ENCODE results near the gene MRPS31. TPM values are rescaled to one million over a fixed set of nuclear protein-coding genes. Genes with fewer than 3 reads are reported as not detected.
"Not testable (repeated sequence)": the region's sequence is repeated elsewhere in the genome, so short reads cannot be mapped to it uniquely, and the experiment has no call there.

MRPS31 gene
- total RNA-seq, 1 experiment from 2014 or later: 37.0 TPM

DNA sequence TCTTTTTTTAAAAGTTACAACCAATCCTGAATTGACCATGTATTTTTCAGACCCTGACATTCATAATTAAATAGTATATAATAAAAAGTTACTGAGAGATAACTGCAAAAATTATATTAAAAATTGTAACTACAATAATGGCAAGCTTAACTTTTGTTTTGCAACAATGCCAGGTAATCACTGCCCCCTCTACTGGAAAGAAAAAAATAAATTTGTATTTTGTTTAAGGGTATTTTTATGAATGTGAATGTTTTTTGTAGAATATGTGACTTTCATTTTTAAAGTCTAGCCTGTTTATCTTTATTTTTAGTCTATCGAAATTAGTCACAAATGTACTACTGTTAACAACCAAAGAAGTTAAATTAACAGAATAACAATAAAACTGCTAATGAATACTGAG is 21.7 kb downstream of the MRPS31 start:
- TF ChIP-seq, protein P1, sequence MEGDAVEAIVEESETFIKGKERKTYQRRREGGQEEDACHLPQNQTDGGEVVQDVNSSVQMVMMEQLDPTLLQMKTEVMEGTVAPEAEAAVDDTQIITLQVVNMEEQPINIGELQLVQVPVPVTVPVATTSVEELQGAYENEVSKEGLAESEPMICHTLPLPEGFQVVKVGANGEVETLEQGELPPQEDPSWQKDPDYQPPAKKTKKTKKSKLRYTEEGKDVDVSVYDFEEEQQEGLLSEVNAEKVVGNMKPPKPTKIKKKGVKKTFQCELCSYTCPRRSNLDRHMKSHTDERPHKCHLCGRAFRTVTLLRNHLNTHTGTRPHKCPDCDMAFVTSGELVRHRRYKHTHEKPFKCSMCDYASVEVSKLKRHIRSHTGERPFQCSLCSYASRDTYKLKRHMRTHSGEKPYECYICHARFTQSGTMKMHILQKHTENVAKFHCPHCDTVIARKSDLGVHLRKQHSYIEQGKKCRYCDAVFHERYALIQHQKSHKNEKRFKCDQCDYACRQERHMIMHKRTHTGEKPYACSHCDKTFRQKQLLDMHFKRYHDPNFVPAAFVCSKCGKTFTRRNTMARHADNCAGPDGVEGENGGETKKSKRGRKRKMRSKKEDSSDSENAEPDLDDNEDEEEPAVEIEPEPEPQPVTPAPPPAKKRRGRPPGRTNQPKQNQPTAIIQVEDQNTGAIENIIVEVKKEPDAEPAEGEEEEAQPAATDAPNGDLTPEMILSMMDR (IDR thresholded peaks at IDR 0.05; ENCODE audit: insufficient read depth in 1 of 2, low read depth in 1 of 2, low read length in 1 of 2, severe bottlenecking in 1 of 2, unreplicated experiment in 1 of 2): peak in 1 of 2 experiments; percentile 23
- H3K4me3 ChIP-seq (ENCODE audit: low read depth, low read length): no peak overlapping the region
- Mint-ChIP-seq H3K36me3 (ENCODE audit: insufficient read depth, unreplicated experiment) (peaks cover 6% of the 10 kb centered on the region), H3K4me1 (ENCODE audit: low read depth, unreplicated experiment) (no peaks in the 10 kb centered on the region), H3K27ac (ENCODE audit: unreplicated experiment) (no peak overlapping the region), H3K4me3 (ENCODE audit: unreplicated experiment) (no peak overlapping the region), H3K27me3 (ENCODE audit: insufficient read depth, unreplicated experiment) (no peaks in the 10 kb centered on the region), H3K9me3 (ENCODE audit: unreplicated experiment) (no peaks in the 10 kb centered on the region)
- POLR2A ChIA-PET: no interaction called here
- no peak for DNase-seq
- BruUV-seq (replicated peaks): no TSS peak
- no peaks in the 10 kb centered on the region for H3K9me3 ChIP-seq
- H3K4me1 ChIP-seq: no peaks in the 10 kb centered on the region
- CTCF ChIA-PET: no interaction called here
- no peaks in the 10 kb centered on the region for H3K36me3 ChIP-seq (ENCODE audit: control insufficient read depth, insufficient read depth, low read length)
- intact Hi-C loops (cut with micrococcal nuclease; ENCODE audit: unreplicated experiment): no loop called here
- no peaks in the 10 kb centered on the region for H3K27me3 ChIP-seq (replicated peaks; ENCODE audit: control insufficient read depth, insufficient read depth, low read length)

DNA sequence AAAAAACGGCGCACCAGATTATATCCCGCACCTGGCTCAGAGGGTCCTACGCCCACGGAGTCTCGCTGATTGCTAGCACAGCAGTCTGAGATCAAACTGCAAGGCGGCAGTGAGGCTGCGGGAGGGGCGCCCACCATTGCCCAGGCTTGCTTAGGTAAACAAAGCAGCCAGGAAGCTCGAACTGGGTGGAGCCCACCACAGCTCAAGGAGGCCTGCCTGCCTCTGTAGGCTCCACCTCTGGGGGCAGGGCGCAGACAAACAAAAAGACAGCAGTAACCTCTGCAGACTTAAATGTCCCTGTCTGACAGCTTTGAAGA is 35.8 kb downstream of the MRPS31 start:
- CTCF ChIA-PET; BruUV-seq (replicated peaks): not testable (repeated sequence)

DNA sequence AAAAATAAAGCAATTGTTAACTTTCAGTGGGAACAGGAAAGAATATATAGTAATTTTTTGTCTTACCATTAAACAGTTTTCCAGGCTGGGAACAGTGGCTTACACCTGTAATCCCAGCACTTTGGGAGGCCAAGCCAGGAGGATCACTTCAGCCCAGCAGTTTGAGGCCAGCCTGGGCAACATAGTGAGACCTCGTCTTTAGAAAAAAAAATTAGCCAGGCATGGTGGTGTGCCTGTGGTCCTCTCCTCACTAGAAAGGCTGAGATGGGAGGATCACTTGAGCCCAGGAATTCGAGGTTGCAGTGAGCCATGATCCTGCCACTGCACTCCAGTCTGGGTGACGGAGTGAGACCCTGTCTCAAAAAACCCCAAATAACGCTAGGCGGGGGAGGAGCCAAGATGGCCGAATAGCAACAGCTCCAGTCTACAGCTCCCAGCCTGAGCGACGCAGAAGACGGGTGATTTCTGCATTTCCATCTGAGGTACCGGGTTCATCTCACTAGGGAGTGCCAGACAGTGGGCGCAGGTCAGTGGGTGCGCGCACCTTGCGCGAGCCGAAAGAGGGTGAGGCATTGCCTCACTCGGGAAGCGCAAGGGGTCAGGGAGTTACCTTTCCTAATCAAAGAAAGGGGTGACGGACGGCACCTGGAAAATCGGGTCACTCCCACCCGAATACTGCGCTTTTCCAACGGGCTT is 36.3 kb downstream of the MRPS31 start:
- BruUV-seq (replicated peaks); H3K27me3 Mint-ChIP-seq (ENCODE audit: insufficient read depth, unreplicated experiment); POLR2A ChIA-PET; H3K36me3 Mint-ChIP-seq (ENCODE audit: insufficient read depth, unreplicated experiment); H3K27me3 ChIP-seq (replicated peaks; ENCODE audit: control insufficient read depth, insufficient read depth, low read length); intact Hi-C loops (cut with micrococcal nuclease; ENCODE audit: unreplicated experiment); H3K4me3 Mint-ChIP-seq (ENCODE audit: unreplicated experiment); H3K9me3 Mint-ChIP-seq (ENCODE audit: unreplicated experiment); H3K4me1 ChIP-seq; H3K4me3 ChIP-seq (ENCODE audit: low read depth, low read length); H3K27ac Mint-ChIP-seq (ENCODE audit: unreplicated experiment); H3K4me1 Mint-ChIP-seq (ENCODE audit: low read depth, unreplicated experiment); DNase-seq; H3K36me3 ChIP-seq (ENCODE audit: control insufficient read depth, insufficient read depth, low read length); H3K9me3 ChIP-seq: not testable (repeated sequence)
- CTCF ChIA-PET: interaction anchor here (0.7 kb wide), 1 partner anchor 690 kb away, joined by 4 read pairs; no protein-coding TSS in a partner anchor

More for the DNA sequence above, 35.8 kb downstream of the MRPS31 start:
- H3K4me3 Mint-ChIP-seq (ENCODE audit: unreplicated experiment); H3K27me3 ChIP-seq (replicated peaks; ENCODE audit: control insufficient read depth, insufficient read depth, low read length); intact Hi-C loops (cut with micrococcal nuclease; ENCODE audit: unreplicated experiment); H3K36me3 ChIP-seq (ENCODE audit: control insufficient read depth, insufficient read depth, low read length); POLR2A ChIA-PET; H3K4me1 ChIP-seq; H3K9me3 ChIP-seq; H3K9me3 Mint-ChIP-seq (ENCODE audit: unreplicated experiment); DNase-seq; H3K27me3 Mint-ChIP-seq (ENCODE audit: insufficient read depth, unreplicated experiment); H3K4me3 ChIP-seq (ENCODE audit: low read depth, low read length); H3K27ac Mint-ChIP-seq (ENCODE audit: unreplicated experiment); H3K4me1 Mint-ChIP-seq (ENCODE audit: low read depth, unreplicated experiment); H3K36me3 Mint-ChIP-seq (ENCODE audit: insufficient read depth, unreplicated experiment): not testable (repeated sequence)

DNA sequence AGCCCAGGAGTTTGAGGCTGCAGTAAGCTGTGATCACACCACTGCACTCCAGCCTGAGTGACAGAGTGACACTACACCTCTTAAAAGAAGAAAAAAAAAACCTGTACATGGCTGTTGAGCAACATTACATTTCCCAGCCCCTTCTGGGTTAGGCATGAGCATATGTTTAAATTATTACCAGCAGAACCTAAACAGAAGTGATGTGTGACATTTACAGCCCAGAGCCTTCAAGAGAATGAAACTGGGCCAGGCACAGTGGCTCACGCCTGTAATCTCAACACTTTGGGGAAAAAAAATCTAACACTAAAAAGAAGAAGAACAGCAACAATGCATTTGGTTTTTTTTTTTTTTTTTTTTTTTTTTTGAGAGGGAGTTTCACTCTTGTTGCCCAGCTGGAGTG is 38.3 kb downstream of the MRPS31 start:
- CTCF ChIA-PET: no interaction called here

More for the DNA sequence above, 38.3 kb downstream of the MRPS31 start:
- Mint-ChIP-seq H3K9me3 (ENCODE audit: unreplicated experiment) (no peaks in the 10 kb centered on the region), H3K27ac (ENCODE audit: unreplicated experiment) (no peak overlapping the region), H3K36me3 (ENCODE audit: insufficient read depth, unreplicated experiment) (peaks cover 13% of the 10 kb centered on the region), H3K4me3 (ENCODE audit: unreplicated experiment) (no peak overlapping the region), H3K4me1 (ENCODE audit: low read depth, unreplicated experiment) (no peaks in the 10 kb centered on the region), H3K27me3 (ENCODE audit: insufficient read depth, unreplicated experiment) (no peaks in the 10 kb centered on the region)
- no peak for DNase-seq
- POLR2A ChIA-PET: no interaction called here
- intact Hi-C loops (cut with micrococcal nuclease; ENCODE audit: unreplicated experiment): no loop called here
- Histone ChIP-seq H3K27me3 (replicated peaks; ENCODE audit: control insufficient read depth, insufficient read depth, low read length) (no peaks in the 10 kb centered on the region), H3K36me3 (ENCODE audit: control insufficient read depth, insufficient read depth, low read length) (no peaks in the 10 kb centered on the region), H3K4me1 (no peaks in the 10 kb centered on the region), H3K4me3 (ENCODE audit: low read depth, low read length) (no peak overlapping the region), H3K9me3 (no peaks in the 10 kb centered on the region)
- no TSS peak for BruUV-seq (replicated peaks)
- TF ChIP-seq, protein P1 (IDR thresholded peaks at IDR 0.05; ENCODE audit: insufficient read depth in 1 of 2, low read depth in 1 of 2, low read length in 1 of 2, severe bottlenecking in 1 of 2, unreplicated experiment in 1 of 2): no peak

Measured in Caco-2 (cell line).